Suppressor macrophage treated with lipopolysaccharide for 4 hours (primary cell): ENCODE data around the gene MALT1.
"Not testable (repeated sequence)": the region's sequence is repeated elsewhere in the genome, so short reads cannot be mapped to it uniquely, and the experiment has no call there.

Source experiments
- DNase-seq: peaks from one replicate; pipeline ENCODE4 v3.0.0-alpha.2; 2020

Gene MALT1

GRCh38 chr18:58671111-58671631 lies at the start of gene MALT1:
MALT1 (plus strand) TSS chr18:58671465; CDS start chr18:58671644, 179 bp downstream.
- DNase-seq, result peak; percentile 97

GRCh38 chr18:58624011-58624410 lies 47.3 kb upstream of the MALT1 start:
- DNase-seq, result no peak

DNA sequence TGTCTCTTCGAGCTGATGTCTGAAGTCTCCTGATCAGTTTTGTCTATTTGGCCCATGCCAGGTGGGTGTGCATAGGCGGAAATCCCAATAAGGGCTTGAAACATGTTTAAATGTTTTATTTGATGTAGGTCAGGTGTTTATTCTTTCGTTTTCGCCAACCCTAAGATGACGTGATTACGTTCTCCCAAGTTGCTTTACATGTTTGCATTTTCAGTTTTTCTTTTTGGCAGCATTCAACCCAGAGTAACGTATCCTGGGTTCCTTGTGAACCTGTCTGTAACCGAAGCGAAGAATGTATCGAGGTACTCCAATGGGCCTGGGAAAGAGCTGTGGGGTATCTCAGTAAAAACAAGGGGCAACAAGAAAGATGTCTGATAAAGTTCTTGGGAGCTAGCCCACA lies 45.4 kb upstream of the MALT1 start:
- no peak for DNase-seq

- no peak for DNase-seq
Measured at GRCh38 chr18:58630071-58630470, 41.2 kb upstream of the MALT1 start.

GRCh38 chr18:58631301-58631700 lies 40.0 kb upstream of the MALT1 start:
- DNase-seq, result no peak

DNA sequence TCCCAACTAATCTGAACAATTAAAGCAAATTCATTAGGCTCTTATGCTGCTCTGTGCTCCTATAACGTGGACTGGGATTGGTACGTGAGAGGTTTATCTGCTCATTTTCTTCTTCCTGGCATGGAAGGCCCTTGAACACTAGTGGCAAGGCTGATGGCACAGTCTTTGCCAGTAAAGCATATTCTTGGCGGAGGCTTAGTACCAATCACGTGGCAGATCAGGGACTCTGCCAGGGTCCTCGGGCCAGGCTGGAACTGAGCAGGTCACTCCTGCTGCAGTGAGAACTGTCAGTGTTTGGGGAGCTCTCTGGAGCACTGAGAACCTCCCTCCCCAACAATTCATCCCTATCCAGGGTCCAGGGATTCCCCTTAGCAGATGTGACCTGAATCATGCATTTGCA lies 38.7 kb upstream of the MALT1 start:
- no peak for DNase-seq

DNA sequence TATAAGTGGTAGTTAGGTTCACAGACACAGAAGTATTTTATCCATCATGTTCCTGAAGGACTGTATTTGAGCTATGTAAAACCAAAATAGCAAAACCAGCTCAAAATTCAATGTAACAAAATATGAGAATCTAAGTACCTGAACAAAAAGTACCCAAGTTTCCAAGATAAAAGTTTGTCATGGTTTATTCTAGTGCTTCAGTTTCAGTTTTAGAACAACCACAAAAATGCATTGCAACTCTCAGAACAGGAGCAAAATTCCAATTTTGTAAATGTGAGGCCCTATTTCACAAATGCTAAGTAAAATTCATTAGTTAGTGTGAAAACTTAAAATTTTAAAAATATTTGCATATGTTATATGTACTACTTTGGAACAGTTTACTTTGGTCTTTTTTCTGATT lies 37.4 kb upstream of the MALT1 start:
- no peak for DNase-seq

DNA sequence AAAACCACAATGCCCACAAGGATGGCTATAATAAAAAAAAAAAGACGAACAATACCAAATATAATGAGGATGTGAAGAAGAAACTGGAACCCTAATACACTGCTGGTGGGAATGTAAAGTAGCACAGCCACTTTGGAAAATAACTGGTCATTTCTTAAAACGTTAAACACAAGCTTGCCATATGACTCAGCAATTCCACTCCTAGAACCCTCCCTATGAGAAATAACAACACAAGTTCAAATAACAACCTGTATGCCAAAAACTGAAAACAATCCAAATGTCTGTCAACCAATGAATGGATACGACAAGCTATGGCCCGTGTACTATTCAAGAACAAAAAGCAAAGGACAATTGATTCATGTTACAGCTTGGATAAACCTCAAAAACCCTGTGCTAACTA lies 35.4 kb upstream of the MALT1 start:
- DNase-seq, result no peak

- no peak for DNase-seq
Measured at GRCh38 chr18:58637197-58637596, 34.1 kb upstream of the MALT1 start.

DNA sequence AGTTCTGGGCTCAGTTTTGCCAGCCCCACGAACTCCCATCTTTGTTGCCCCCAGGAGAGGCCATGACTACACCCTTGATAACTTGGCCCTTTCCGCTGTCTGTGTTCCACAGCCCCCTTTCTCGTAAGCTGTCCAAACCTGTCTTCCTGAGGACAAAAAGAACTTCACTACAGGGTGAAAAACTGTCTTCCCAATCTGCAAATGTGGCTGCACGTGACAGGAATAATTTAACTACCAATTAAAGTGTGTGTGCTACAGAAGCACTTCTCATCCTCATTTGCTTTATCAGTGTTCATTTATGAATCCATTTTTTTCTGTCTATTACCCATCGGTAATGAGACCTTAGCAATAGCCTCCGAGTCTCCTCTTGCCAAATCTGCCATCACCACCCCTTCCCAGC lies 33.3 kb upstream of the MALT1 start:
- no peak for DNase-seq

GRCh38 chr18:58638441-58638840 lies 32.8 kb upstream of the MALT1 start:
- peak; percentile 51 for DNase-seq

DNA sequence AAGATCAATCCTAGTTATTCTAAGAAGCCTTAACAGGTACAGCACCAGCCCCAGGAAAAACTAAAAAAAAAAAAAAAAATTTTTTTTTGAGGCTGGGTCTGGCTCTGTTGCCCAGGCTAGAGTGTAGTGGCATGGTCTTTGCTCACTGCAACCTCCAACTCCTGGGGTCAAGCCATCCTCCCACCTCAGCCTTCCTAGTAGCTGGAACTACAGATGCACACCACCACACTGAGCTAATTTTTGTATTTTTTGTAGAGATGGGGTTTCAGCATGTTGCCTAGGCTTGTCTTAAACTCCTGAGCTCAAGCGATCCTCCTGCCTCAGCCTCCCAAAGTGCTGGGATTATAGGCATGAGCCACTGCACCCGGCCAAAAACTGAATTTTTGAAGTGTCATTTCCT lies 32.0 kb upstream of the MALT1 start:
- DNase-seq, result no peak

- peak; percentile 46 for DNase-seq
Measured at GRCh38 chr18:58639751-58640427, 31.4 kb upstream of the MALT1 start.

- DNase-seq, result no peak
Measured at GRCh38 chr18:58640428-58640805, 30.8 kb upstream of the MALT1 start.

DNA sequence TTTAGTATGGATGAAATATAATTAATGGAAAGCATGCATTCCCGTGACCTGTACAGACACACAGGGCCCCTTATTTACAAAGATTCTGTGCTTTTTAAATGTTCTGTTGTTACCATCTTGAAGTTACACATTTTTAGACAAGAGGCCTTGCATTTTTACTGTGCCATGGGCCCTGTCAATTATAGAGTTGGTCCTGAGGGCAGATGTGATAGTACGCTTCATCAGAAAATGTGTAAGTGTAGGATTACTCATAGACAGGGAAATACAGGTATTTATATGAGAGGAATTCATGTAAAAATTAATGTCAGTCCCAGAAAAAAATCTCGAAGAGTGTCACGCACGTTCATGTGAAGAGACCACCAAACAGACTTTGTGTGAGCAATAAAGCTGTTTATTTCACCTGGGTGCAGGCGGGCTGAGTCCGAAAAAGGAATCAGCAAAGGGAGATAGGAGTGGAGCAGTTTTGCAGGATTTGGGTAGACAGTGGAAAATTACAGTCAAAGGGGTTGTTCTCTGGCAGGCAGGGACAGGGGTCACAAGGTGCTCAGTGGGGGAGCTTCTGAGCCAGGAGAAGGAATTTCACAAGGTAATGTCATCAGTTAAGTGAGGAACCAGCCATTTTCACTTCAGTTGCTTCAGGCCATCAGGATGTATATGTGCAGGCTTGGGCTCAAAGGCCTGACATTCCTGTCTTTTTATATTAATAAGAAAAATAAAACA lies 30.2 kb upstream of the MALT1 start:
- DNase-seq, result no peak

DNA sequence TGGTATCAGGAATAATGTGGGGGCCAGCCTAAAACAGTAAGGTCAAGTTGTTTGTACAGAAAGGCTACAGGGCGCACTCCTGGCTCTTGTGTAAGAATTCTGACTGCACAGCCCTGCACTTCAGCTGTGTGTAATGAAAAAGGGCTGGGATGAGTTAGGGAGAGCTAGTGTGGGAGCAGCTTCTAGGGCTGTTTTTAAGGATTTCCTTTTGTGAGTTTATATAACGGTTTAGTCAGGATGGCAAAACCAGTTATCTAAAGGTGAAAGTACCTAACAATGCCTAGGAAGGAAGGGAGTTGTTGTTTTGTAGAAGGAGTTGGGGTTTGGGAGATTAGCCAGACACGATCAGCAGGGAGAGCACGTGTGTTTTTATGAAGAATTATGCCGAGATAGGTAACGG lies 27.7 kb upstream of the MALT1 start:
- DNase-seq, result not testable (repeated sequence)

DNA sequence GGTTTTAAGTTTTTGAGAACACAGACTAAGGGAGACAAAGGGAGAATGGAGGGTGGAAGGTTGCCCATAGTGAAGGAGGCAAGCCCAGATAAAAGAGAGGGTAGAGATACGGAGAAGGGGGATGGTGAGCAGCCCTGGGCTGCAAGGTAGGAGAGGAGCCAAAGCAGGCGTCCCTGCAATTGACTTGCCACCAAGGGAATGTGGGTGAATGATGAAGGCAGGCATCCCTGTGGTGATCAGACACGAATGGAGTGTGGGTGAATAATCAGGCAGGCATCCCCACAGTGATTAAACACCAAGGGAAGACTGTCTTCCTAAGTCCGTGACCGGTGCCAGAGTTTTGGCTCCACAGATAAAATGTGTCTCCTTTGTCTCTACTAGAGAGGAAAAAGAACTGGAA lies 25.9 kb upstream of the MALT1 start:
- no peak for DNase-seq

GRCh38 chr18:58646334-58646862 lies 24.9 kb upstream of the MALT1 start:
- DNase-seq, result no peak

- DNase-seq, result peak; percentile 90
Measured at GRCh38 chr18:58649966-58650816, 21.1 kb upstream of the MALT1 start.

DNA sequence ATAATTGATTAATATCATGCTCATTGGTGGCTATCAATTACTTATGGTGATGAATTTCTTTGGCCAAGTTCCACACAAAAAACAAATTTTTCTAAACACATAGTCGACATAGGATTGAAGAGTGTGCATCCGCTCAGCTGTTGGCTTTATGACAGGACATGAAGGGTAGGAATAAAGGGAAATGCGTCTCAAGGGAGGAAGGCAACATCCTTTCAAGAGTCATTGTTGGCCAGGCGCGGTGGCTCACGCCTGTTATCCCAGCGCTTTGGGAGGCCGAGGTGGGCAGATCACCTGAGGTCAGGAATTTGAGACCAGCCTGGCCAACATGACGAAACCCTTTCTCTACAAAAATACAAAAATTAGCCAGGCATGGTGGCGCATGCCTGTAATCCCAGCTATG lies 20.4 kb upstream of the MALT1 start:
- not testable (repeated sequence) for DNase-seq

GRCh38 chr18:58653144-58653722 lies 18.0 kb upstream of the MALT1 start:
- DNase-seq, result not testable (repeated sequence)

GRCh38 chr18:58653814-58654509 lies 17.3 kb upstream of the MALT1 start:
- DNase-seq, result no peak
